ENCODE measurements around the gene FNDC3B.

The FNDC3B gene

DNA sequence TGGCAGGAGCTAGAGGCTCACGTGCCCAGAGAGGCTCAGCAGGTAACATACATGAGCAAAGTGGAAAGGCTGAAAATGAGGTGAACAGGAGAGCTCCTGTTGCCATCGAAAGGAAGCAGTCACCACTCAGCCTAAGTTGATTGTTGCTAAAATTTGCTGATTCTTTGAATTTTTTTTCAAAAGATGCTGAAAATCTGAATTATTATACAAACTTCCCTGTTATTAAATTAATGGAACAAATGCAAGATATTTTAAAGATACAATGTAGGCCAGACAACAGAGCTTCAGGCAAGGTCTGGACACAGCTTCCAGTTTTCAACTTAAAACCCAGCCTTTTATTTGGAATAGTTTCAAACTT is 257.6 kb downstream of the FNDC3B start:
- no peak for DNase-seq

DNA sequence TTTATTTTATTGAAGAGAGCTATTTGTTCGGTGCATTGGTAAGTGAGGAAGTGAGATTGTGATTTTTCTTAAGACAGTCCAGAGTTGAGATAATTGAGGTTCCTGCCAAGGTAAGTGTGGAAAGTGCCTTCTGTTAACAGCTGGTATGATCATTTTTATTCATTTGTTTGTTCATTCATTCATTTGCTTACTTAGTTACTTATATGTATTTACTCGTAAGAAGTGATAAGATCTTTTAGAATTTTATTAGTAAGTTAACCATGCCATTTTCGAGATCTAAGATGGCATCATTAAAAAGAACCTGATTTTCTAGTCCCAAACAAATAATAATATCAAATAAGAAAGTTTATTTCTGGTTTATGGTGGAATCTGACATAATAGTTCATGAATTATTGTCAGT is 258.9 kb downstream of the FNDC3B start:
- DNase-seq, result no peak

DNA sequence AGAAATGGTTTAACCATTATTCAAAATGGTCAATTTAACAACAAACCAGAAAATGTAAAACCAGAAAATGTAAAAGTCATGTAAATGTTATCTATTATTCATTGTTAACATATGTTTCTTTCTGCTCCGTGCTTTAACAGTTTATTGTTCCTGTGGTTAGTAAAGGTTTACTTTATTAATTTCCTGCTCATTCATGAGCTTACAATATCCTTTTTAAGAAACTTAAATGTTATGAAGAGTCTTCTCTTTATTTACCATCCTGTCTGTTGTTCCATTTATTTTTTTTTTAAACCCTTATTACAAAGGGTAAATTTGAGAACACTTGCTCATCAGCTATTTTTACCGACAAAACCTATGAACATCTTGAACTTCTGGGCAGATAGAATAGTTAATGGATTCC is 260.8 kb downstream of the FNDC3B start:
- no peak for DNase-seq

DNA sequence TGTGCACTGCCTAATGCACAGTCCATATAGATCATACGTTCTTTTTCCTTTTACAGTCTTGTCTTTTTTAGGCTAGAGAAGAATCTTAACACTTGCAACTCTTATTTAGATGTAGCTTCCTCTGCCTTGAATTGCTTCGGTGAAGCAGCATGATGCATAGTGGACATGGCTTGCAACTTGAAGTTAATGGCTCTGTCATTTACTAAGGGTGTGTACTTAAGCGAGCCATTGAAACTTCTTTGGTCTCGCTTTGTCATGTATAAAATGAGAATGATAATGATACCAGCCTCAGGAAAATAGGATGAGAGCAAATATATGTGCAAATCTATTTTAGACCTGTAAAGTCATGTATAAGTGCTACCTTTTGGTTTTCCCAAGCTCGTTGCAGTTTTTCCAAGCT is 261.5 kb downstream of the FNDC3B start:
- DNase-seq, result no peak

DNA sequence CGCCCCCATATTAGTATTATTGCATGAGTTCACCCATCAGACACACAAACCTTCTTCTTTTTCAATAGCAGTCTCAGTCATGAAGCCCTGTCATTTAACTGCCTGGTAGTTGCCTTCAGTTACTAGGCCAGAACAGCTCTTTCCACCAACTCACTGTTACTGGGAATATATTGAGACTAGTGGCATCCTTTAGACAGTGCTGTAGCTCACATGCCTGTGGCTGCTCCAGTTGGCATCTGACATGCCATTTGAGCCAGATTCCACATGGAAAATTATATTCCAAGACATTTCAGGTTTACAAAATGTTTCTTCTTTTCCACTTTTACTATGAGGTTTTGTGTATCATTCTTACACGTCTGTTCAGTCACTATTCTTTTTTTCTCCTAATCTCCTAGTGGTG is 262.8 kb downstream of the FNDC3B start:
- DNase-seq, result no peak

DNA sequence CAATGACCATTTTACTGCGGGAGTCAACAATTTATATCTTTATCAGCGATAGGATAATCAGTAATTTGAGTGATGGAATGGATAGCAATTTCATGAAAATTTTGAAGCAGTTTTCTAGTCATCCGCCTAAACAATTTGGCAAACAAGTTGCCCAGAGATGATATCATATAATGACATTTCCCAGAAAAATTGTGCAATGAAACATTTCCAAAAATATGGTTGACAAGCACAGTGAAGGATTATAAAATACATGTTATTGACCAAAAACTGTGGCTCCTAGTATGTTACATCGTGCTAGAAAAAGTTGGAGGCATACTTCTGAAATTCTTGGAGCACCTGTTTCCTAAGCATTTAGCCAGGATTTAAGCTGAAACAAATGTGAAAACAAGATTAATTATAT is 263.8 kb downstream of the FNDC3B start:
- no peak for DNase-seq

DNA sequence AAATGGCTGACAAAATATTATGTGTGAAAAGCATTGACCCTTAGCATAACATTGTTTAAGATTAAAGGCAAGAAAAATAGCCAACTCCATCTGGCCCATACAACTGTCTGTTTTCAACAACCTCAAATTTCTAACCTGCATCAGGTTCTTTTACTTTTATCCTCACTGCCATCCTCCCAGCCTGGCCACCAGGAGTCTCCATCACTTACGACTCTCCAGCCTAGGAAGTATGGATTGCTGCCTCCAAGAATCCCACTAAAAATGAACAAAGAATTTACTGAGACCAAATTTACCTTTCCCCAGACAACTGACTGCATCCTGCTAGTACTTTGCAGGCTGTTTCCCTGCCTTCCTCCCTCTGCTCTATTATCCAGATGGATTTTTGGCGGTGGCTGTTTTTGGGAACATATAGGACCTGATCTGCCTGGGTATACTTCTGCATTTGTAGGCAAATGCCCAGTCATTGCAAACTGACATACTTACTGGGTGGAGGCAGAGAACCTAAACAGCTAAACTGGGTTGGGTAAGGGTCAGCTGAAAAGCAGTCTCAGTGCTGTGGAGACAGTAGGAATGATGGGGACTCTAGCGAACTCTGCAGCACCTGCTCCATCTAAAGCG is 264.7 kb downstream of the FNDC3B start:
- DNase-seq, result no peak

DNA sequence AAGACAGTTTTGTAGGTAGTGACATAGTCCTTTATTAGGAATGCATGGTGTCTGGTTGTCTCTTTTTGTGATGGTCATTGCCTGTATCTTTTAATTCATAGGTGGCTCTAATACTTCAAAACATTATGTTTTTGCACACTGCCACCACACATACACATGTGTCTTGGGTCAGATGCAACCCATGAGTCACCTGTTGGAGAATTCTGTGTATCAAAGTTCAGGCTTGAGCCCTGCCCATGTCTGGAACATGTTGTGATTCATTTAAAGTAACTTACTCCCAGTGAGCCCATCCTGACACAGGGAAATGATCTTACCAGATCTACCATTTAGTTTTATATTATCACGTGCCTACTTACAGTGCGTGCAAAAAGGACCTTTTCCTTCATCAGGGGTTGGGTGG is 266.2 kb downstream of the FNDC3B start:
- no peak for DNase-seq

DNA sequence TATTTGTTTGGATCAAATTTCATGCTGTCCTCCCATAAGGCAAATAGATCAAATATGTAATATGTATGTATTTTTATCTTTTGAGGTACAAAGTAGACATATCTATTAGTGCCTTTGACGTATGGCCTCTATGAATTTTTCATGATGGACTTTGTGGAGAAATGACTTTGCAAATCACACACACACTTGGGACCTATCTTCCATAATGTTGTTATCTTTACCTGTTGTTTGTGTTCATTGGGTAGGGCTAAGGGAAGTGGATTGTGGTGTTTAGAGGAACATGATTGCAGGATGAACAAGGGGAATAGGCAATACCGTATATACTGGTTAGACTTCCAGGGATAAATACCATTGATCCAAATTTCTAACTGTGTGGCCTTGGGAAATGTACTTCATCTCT is 266.6 kb downstream of the FNDC3B start:
- DNase-seq, result no peak

DNA sequence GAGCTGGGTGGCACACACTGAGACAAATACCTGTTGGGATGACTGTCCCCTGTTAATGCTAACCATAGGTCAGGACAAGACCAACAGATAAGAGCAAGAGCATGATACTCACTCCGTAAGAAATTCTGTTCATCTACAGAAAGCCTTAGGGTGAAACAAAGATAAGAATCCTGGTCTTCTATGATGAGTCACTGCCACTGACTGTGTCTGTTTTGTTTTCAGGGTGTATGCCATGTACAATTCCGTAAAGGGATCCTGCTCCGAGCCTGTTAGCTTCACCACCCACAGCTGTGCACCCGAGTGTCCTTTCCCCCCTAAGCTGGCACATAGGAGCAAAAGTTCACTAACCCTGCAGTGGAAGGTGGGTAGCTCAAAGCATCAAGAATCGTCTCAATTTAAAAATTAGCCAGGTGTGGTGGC is 267.8 kb downstream of the FNDC3B start:
- no peak for DNase-seq

DNA sequence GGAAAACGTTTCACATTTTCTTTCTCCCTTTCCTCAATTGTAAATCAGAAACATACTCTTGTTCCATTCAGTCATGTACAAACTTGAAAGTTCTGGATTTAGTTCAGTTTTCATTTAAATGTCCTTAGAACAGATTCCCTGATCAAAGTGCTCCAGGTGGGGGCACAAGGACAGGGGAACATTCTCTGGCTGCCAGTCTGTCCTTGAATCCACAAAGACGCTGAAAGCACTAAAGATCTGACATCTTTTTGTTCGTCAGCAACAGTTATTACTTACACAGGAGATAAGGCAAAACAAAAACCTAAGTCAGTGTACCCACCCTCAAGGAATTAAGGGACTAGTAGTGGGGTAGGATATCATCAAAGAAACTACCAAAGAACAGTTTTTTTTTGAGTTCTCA is 269.7 kb downstream of the FNDC3B start:
- no peak for DNase-seq

DNA sequence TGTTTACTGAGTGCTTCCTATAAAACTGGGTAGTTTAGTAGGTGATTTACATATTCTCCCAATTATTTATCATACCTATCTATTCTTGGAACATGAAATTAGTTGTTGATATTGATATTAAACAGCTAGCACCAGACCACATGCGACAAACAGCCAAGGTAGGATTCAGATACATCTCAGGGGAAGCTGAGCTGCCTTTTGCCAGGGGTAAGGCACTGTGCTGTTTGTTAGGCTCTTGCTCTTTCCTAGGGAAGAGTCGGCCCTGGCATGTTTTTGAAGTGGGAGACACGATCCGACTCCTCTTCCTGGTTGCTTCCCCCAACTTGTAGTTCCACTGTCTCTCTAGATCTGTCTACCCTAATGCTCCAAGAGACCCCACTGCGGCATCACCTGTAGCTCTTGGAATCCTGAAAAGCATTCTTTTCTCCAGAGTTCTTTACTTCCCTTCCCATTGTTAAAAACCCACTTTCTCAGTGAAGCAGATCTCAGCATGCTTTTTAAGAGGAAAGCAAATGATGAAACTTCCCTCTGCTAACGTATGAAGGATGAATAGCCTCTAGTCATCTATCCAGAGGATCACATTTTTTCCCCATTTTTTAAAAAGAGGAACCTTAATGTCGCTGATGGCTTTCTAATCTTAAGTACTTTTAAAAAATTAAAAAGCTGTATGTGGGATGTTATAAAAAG is 270.5 kb downstream of the FNDC3B start:
- no peak for DNase-seq

DNA sequence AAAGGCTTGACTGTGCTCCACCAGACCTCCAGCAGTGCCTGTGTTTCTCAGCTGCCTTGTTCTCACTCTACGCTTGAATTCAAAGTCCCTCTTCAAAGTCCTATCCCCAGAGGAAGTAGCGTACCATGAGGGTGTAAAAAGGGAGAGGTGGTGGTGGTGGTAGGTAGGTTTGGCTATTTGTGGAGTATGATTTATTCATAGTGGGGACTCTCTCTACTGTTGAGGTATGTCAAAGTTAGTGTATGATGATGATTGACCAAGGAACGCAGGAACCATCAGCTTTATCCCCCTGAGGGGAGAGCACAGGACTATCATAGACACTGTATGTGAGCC is 271.0 kb downstream of the FNDC3B start:
- DNase-seq, result no peak

DNA sequence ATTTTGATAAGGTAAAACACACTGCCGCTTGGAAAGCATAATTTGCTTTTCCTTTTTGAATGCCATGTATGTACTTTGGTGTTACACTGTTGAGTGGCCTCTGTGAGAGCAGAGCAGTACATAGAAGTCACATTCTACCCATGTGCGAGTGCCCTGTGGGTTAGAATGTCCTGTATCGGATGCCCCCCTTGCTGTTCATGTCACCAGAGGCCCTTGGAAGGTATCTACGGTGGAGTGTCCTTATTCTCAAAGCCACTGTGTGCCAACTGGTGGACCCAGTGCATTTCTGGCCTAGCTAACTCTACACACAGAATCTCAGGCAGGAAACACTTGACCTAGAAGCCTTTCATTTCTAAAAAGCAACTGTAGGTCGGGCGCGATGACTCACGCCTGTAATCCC is 271.8 kb downstream of the FNDC3B start:
- DNase-seq, result no peak

DNA sequence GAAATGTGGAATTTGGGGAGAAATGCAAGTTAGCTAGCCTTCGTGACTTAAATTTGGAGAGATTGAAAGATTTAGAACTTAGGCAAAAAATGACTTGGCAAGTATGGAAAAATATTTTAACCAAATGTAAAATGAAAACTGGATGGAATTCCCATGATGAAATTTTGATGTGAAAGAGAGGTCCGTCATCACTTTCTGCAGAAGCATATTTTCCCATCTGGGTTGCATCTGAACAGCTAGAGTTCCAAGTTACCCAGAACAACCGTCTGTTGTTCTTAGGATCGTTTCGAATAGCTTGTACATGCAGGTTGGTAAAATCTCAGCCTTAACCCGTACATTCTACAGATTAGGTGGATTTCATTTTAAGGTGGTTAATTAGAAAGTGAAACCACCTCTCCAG is 272.6 kb downstream of the FNDC3B start:
- DNase-seq, result no peak

DNA sequence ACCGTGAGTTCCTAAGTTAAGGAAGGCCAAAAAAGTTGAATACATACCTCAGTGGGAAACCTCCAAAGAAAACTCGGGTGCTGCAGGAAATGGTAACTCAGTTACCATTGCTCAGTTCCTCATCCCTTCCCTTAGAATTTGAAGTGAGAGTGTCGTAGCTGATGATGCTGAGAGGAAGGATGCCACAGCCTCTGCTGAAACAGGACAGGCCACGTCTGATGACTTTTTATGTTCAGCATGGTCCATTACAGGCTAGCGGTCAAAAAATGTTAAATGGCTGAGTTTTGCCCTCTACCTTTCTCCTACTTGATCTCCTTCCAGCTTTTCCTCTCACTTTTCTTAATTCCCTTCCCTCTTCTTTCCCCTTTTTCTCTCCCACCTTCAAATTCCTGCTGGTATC is 273.3 kb downstream of the FNDC3B start:
- no peak for DNase-seq

DNA sequence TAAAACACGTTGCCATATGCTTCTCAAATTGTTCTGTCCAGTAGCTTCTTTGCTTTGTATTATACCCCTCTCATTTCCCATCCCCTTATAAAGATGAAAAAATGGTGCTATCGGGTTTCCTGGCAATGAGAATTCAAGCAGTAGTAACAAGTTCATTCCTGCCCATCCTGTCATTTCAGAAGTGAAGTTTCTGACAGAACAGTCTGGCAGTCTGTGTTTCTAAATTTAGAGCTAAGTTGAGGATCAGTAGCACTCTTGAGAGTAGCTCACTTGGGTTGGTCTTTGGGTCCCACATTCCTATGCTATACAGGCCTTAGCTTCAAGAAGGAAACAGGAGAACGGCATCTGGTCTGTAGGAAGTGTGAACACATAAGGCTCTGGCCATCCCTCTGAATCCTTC is 274.3 kb downstream of the FNDC3B start:
- DNase-seq, result no peak

DNA sequence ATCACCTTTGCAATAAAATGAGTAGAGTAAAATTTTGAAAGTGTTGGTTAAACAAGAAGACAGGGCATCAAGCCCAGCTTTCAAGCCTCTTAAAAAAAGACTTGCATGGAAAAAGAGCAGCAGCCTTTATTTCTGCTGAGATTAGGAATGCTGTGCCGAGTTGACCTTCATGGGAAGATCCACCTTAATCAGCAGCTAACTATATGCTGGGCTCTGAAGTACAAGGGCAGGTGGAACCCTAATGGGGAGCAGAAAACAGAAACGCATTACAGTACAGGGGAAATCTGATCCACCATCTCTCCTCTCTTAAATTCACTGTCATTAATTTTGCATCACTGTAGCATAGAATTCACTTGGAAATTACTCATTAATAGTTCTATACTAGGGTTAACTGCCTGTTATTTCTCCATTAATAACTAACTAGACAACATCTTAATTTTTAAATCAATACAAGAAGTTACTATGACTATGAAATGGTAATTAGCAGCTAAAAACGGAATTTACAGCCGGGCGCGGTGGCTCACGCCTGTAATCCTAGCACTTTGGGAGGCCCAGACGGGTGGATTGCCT is 275.3 kb downstream of the FNDC3B start:
- DNase-seq, result no peak

DNA sequence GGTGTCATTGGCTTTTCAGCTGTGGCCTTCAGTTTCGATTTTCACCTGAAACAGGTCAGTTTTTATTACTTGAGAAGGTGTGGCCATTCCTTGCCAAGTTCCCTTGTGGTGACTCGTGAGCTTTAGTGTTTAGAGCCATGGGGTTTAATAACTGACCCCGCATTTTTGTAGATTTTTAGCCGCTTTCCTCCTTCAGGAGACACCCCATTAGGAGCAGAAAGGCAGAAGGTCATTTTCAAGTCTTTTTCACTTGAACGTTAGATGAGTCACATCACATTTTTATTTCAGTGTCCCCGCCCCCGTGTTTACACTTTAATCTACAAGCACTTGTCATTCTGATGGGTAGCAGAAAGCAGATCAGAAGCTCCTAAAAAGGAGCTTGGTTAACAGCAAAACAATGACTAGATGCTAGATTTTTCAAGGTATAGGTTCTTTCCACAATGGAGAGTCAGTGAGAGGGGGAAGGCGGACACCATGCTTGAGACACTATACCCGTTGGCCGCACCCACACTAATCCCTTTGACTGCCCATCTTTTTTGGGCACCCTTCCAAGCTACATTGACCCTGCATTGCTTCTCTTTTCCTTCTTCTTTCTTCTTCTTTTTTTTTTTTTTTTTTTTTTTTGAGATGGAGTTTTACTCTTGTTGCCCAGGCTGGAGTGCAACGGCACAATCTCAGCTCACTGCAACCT is 276.2 kb downstream of the FNDC3B start:
- no peak for DNase-seq

DNA sequence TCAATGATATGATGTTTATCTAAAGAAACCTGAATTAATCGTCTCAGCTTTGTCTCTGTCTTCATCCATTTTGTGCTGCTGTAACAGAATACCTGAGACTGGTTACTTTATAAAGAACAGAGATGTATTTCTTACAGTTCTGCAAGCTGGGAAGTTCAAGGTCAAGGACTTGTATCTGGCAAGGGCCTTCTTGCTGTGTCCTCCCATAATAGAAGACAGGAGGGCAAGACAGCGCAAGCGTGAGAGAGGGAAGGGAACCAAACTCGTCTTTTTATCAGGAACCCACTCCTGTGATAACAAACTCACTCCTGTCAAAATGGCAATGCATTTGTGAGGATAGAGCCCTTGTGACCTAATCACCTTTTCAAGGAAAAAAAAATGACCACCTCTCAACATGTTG is 277.4 kb downstream of the FNDC3B start:
- DNase-seq, result no peak

DNA sequence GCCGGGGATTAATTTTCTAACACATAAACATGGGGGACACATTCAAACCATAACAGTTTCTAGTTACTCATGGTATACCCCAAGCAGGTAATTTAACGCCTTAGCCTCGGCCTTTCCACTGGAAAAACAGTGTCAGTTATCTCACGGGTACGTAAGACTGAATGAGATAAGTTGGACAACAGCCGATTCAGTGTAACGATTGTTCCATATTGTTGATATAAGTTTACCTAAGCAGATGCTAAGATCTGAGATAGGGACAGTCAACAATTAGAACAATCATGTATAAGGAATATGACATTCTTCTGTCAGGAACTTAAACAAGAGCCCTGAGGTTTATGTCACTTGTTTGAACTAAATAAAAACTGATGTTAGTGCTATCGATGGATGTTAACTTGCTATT is 278.1 kb downstream of the FNDC3B start:
- DNase-seq, result no peak

DNA sequence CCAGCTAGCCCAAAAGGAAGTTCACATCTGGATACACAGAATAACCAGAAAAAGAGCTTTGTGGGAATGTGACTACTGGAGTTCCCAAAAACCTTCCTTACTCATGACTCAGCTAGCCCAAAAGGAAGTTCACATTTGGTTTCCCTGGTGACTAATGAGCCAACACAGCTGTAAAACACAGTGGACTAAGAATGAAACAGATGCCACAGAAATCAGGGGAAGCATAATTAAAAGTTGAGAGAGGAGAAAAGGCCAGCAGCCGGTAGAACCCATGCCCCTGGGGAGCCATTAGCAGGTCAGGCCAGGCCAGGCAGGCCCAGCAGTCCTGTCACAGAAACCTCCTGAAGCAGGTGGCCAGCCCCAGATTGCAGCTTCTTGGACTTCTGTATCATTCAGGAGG is 278.6 kb downstream of the FNDC3B start:
- no peak for DNase-seq

DNA sequence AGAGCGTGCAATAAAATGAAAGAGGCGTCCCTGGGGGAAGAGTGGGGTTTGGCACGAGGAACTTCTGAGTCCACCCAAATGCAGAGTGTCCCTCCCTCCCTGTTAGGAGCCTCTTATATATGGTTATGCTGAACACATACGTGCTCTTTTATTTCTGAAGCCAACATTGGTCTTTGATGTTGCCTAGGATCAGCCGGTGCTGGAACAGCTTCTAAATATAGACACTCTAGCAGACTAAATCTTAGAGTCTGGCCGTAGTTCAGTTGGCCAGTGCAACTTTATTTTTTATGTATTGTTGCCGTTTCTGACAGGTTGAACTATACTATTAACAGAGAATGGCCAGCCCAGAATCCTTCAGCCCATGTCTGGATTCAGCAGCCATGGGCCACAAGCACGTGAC is 280.2 kb downstream of the FNDC3B start:
- DNase-seq, result no peak

DNA sequence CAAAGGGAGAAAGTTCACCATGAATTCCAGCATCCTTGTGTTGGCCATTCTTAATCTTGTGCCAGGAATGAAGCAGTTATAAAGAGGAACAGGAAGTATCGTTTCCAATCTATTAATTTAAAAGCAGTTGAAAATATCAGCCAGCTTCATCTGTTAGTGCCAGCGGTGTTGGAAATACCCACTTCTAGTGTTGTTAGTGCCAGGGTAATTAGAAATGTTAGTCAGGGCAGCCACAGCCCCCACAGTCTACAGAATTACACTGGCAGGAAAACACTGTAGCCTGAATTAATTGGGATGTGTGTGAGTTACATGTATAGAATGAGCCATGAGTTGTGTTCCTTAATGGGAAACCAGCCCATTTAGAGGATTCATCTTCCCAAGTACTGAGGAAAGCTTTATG is 281.1 kb downstream of the FNDC3B start:
- DNase-seq, result no peak

DNA sequence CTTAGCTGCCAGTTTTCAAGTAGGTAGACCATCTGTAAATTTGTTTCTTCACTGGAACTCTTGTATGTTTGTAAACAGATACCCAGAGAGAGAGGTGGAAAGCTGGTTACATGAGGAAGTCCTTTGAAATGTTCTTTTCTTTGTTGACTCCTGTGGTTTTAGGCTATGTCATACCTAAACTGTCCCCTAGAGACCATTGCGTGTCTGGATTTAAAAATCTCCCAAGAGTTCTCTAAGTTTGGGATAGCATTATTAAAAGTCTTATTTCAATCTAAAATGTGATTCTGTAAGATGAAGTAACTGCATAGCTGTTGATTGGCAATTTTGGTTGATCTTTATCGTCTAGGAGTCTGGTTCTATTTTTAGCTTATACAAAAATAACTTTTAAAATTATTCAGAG is 281.7 kb downstream of the FNDC3B start:
- DNase-seq, result no peak

Data from NCI-H1048 (cell line).